SK-N-SH treated with all-trans-retinoic acid at 6 μM for 48 hours (cell line): ENCODE results near the gene NDP.
"Not testable (repeated sequence)": the region's sequence is repeated elsewhere in the genome, so short reads cannot be mapped to it uniquely, and the experiment has no call there.

ENCODE experiments used
- BACH2 ChIP-seq: fragments of 250-450 bp; sonication (Bioruptor Pico); IDR thresholded peaks from 2 replicates; pipeline ENCODE4 v1.9.0; 2021; ENCODE audit warnings: mild to moderate bottlenecking, borderline replicate concordance
- CSDC2 ChIP-seq: fragments of 250-450 bp; sonication (Bioruptor Pico); IDR thresholded peaks from 2 replicates; pipeline ENCODE4 v1.5.0; 2020; ENCODE audit warnings: mild to moderate bottlenecking, moderate library complexity
- CSRNP3 ChIP-seq: fragments of 250-450 bp; sonication (Bioruptor Pico); IDR thresholded peaks from 2 replicates; pipeline ENCODE4 v1.5.1; 2021; ENCODE audit warnings: mild to moderate bottlenecking, moderate library complexity
- ESRRG ChIP-seq: fragments of 250-450 bp; sonication (Bioruptor Pico); IDR thresholded peaks from 2 replicates; pipeline ENCODE4 v1.6.1; 2021; ENCODE audit warnings: mild to moderate bottlenecking
- GLIS3 ChIP-seq: fragments of 250-450 bp; sonication (Bioruptor Pico); IDR thresholded peaks from 2 replicates; pipeline ENCODE4 v1.5.0; 2020; ENCODE audit warnings: mild to moderate bottlenecking, moderate library complexity
- SNAI2 ChIP-seq: fragments of 250-450 bp; sonication (Bioruptor Pico); IDR thresholded peaks from 2 replicates; pipeline ENCODE4 v1.5.0; 2020; ENCODE audit warnings: mild to moderate bottlenecking, moderate library complexity
- TCF4 ChIP-seq: fragments of 250-450 bp; sonication (Bioruptor Pico); IDR thresholded peaks from 2 replicates; pipeline ENCODE4 v1.8.0; 2021; ENCODE audit warnings: mild to moderate bottlenecking, moderate library complexity, borderline replicate concordance
- TOX ChIP-seq: fragments of 250-450 bp; sonication (Bioruptor Pico); IDR thresholded peaks from 2 replicates; pipeline ENCODE4 v1.8.0; 2021; ENCODE audit warnings: mild to moderate bottlenecking, moderate library complexity, borderline replicate concordance
- TSHZ2 ChIP-seq: fragments of 250-450 bp; sonication (Bioruptor Pico); IDR thresholded peaks from 2 replicates; pipeline ENCODE4 v1.5.0; 2020; ENCODE audit warnings: mild to moderate bottlenecking, moderate library complexity
- ZC3H10 ChIP-seq: fragments of 250-450 bp; sonication (Bioruptor Pico); IDR thresholded peaks from 2 replicates; pipeline ENCODE4 v1.5.1; 2021; ENCODE audit warnings: mild to moderate bottlenecking, moderate library complexity
- ZFP30 ChIP-seq: fragments of 450-650 bp; formaldehyde crosslinking; IDR thresholded peaks from 2 replicates; pipeline ENCODE4 v1.5.0; 2022; ENCODE audit warnings: mild to moderate bottlenecking, moderate library complexity

GRCh38 chrX:43922032-43922431, 51.2 kb downstream of the NDP start:
- TF ChIP-seq GLIS3; SNAI2 (CRISPR knock-in tag); ZFP30 (CRISPR knock-in tag); CSDC2 (CRISPR knock-in tag); ESRRG (CRISPR knock-in tag); TCF4 (CRISPR knock-in tag); TOX; TSHZ2; BACH2 (CRISPR knock-in tag); ZC3H10; CSRNP3 (CRISPR knock-in tag): not testable (repeated sequence)
